ENCODE data around the gene TRIM7. TPM values are rescaled to one million over a fixed set of nuclear protein-coding genes. Genes with fewer than 3 reads are reported as not detected.

TRIM7 gene
- polyA plus RNA-seq, 1 donor from 2014 or later = 2.1 TPM

DNA sequence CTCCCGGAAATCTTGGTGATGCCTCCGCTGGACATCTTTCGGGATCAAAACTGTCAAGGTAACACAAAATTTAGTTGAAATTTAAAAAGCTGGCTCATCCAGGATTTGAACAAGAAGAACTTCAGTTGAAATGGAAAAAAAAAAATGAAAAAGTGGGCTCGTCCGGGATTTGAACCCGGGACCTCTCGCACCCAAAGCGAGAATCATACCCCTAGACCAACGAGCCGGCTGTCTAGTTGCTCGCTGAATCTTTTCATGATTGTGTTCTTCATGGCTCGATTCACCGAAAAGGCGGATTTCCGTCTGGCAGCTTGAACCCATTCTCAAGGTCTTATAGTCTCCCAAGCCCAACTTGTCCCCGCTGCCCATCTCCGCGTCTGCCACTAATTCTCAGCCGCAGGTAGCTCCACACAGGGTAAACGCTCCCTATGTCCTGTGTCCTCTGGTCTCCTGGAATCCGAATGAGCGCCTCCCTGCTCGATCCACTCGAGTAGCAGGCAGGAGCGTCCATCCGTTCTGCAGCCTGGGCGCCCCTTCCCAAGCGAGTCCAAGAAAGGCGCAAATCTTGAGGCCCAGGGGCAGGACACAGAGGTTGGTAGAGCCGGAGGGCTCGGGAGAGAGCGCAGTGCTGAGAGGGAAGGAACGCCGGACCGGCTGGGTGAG lies 16.2 kb downstream of the TRIM7 start:
- peak overlapping the region; percentile 45 for H2AFZ ChIP-seq (ENCODE audit: low read depth, low read length)
- H3K79me2 ChIP-seq (replicated peaks; ENCODE audit: insufficient read depth, low read length) = no peaks in the 10 kb centered on the region
- TF ChIP-seq, protein P1, sequence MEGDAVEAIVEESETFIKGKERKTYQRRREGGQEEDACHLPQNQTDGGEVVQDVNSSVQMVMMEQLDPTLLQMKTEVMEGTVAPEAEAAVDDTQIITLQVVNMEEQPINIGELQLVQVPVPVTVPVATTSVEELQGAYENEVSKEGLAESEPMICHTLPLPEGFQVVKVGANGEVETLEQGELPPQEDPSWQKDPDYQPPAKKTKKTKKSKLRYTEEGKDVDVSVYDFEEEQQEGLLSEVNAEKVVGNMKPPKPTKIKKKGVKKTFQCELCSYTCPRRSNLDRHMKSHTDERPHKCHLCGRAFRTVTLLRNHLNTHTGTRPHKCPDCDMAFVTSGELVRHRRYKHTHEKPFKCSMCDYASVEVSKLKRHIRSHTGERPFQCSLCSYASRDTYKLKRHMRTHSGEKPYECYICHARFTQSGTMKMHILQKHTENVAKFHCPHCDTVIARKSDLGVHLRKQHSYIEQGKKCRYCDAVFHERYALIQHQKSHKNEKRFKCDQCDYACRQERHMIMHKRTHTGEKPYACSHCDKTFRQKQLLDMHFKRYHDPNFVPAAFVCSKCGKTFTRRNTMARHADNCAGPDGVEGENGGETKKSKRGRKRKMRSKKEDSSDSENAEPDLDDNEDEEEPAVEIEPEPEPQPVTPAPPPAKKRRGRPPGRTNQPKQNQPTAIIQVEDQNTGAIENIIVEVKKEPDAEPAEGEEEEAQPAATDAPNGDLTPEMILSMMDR (IDR thresholded peaks at IDR 0.05; ENCODE audit: poor library complexity, severe bottlenecking) = peak; percentile 25
- TF ChIP-seq RAD21 (conservative IDR thresholded peaks at IDR 0.05) = no peak
- H3K9me2 ChIP-seq (ENCODE audit: insufficient read depth, low read length) = no peaks in the 10 kb centered on the region
- H3K4me2 ChIP-seq (ENCODE audit: low read length) = peak overlapping the region; percentile 86
- peaks cover 9% of the 10 kb centered on the region for H3F3A ChIP-seq (ENCODE audit: insufficient read depth, low read length, poor library complexity, severe bottlenecking)
- H3K9me3 ChIP-seq (ENCODE audit: low read length) = no peaks in the 10 kb centered on the region
- no peaks in the 10 kb centered on the region for H3K36me3 ChIP-seq (ENCODE audit: insufficient read depth, low read length)
- H3K27me3 ChIP-seq (ENCODE audit: insufficient read depth, low read depth, low read length) = no peaks in the 10 kb centered on the region
- H3K9ac ChIP-seq (ENCODE audit: low read length) = peak overlapping the region; percentile 85
- peak overlapping the region; percentile 83 for H3K4me3 ChIP-seq (ENCODE audit: low read length)
- H3K27ac ChIP-seq (ENCODE audit: low read length) = peak overlapping the region; percentile 42
- H4K20me1 ChIP-seq (ENCODE audit: insufficient read depth) = no peaks in the 10 kb centered on the region

GRCh38 chr5:181187500-181188213 lies 17.3 kb downstream of the TRIM7 start:
- Histone ChIP-seq H3K9me3 (ENCODE audit: low read length) (no peaks in the 10 kb centered on the region), H3K36me3 (ENCODE audit: insufficient read depth, low read length) (no peaks in the 10 kb centered on the region), H3K27ac (ENCODE audit: low read length) (no peak overlapping the region), H3K79me2 (replicated peaks; ENCODE audit: insufficient read depth, low read length) (no peaks in the 10 kb centered on the region), H3K4me3 (ENCODE audit: low read length) (peak overlapping the region; percentile 83), H3K27me3 (ENCODE audit: insufficient read depth, low read depth, low read length) (no peaks in the 10 kb centered on the region), H3K9me2 (ENCODE audit: insufficient read depth, low read length) (no peaks in the 10 kb centered on the region), H3F3A (ENCODE audit: insufficient read depth, low read length, poor library complexity, severe bottlenecking) (peaks cover 9% of the 10 kb centered on the region), H3K9ac (ENCODE audit: low read length) (peak overlapping the region; percentile 16), H2AFZ (ENCODE audit: low read depth, low read length) (no peak overlapping the region), H4K20me1 (ENCODE audit: insufficient read depth) (no peaks in the 10 kb centered on the region), H3K4me2 (ENCODE audit: low read length) (peak overlapping the region; percentile 19)
- TF ChIP-seq POLR2AphosphoS5 (IDR thresholded peaks at IDR 0.05) (no peak), SMC3 (conservative IDR thresholded peaks at IDR 0.05; ENCODE audit: poor library complexity) (no peak), MXI1 (conservative IDR thresholded peaks at IDR 0.05; ENCODE audit: poor library complexity, severe bottlenecking) (no peak), RAD21 (conservative IDR thresholded peaks at IDR 0.05) (no peak), EP300 (conservative IDR thresholded peaks at IDR 0.05; ENCODE audit: poor library complexity, severe bottlenecking) (no peak)
- TF ChIP-seq, protein P1 (IDR thresholded peaks at IDR 0.05; ENCODE audit: poor library complexity, severe bottlenecking) = peak; percentile 29

- Histone ChIP-seq H3K9me2 (ENCODE audit: insufficient read depth, low read length) (no peaks in the 10 kb centered on the region), H3K27me3 (ENCODE audit: insufficient read depth, low read depth, low read length) (no peaks in the 10 kb centered on the region), H3K9ac (ENCODE audit: low read length) (no peak overlapping the region), H3K27ac (ENCODE audit: low read length) (no peak overlapping the region), H3K79me2 (replicated peaks; ENCODE audit: insufficient read depth, low read length) (no peaks in the 10 kb centered on the region), H2AFZ (ENCODE audit: low read depth, low read length) (no peak overlapping the region), H3K9me3 (ENCODE audit: low read length) (no peaks in the 10 kb centered on the region), H3K4me3 (ENCODE audit: low read length) (peak overlapping the region; percentile 83), H3K4me2 (ENCODE audit: low read length) (peak overlapping the region; percentile 19), H3F3A (ENCODE audit: insufficient read depth, low read length, poor library complexity, severe bottlenecking) (peaks cover 9% of the 10 kb centered on the region), H4K20me1 (ENCODE audit: insufficient read depth) (no peaks in the 10 kb centered on the region), H3K36me3 (ENCODE audit: insufficient read depth, low read length) (no peaks in the 10 kb centered on the region)
- TF ChIP-seq EP300 (conservative IDR thresholded peaks at IDR 0.05; ENCODE audit: poor library complexity, severe bottlenecking) = no peak
These were observed 18.0 kb downstream of the TRIM7 start for GRCh38 chr5:181186986-181187499.

All from neural cell (in vitro differentiated cells).